Osteoblast (primary cell): Measurements from ENCODE around the gene DSP. TPM values are rescaled to one million over a fixed set of nuclear protein-coding genes. Genes with fewer than 3 reads are reported as not detected.

Experiments used
- DNase-seq: peaks from one replicate; pipeline ENCODE4 v3.0.0; 2011; ENCODE audit warnings: low spot score, mixed read lengths; ENCODE audit not compliant: insufficient read length; ENCODE audit errors: missing footprints
- H2AFZ ChIP-seq: 2 replicates; pipeline ENCODE4 v1.6.0; 2011; ENCODE audit warnings: mild to moderate bottlenecking, low read length
- H3K27ac ChIP-seq: 2 replicates; pipeline ENCODE4 v1.5.1; 2011; ENCODE audit warnings: mild to moderate bottlenecking, low read depth, low read length, moderate library complexity
- H3K27me3 ChIP-seq: 2 replicates; pipeline ENCODE4 v1.6.0; 2012; ENCODE audit warnings: mild to moderate bottlenecking, control low read depth, inconsistent platforms, low read length, moderate library complexity; ENCODE audit not compliant: insufficient read depth
- H3K36me3 ChIP-seq: 2 replicates; pipeline ENCODE4 v1.5.1; 2011; ENCODE audit warnings: mild to moderate bottlenecking, low read length, control low read depth, moderate library complexity; ENCODE audit not compliant: insufficient read depth
- H3K4me1 ChIP-seq: 2 replicates; pipeline ENCODE4 v1.5.1; 2011; ENCODE audit warnings: mild to moderate bottlenecking, low read length, control low read depth, moderate library complexity; ENCODE audit not compliant: insufficient read depth
- H3K4me2 ChIP-seq: 2 replicates; pipeline ENCODE4 v1.6.0; 2011; ENCODE audit warnings: mild to moderate bottlenecking, low read length; ENCODE audit not compliant: insufficient read depth
- H3K4me3 ChIP-seq: fragments of 200-600 bp; sonication (generic); 3 replicates; pipeline ENCODE4 v1.5.1; 2012; ENCODE audit warnings: mild to moderate bottlenecking, low read length, inconsistent platforms; ENCODE audit not compliant: insufficient read depth
- H3K79me2 ChIP-seq: 2 replicates; pipeline ENCODE4 v1.6.0; 2012; ENCODE audit warnings: mild to moderate bottlenecking, low read length, control low read depth, inconsistent platforms; ENCODE audit not compliant: insufficient read depth
- H3K9me3 ChIP-seq: 2 replicates; pipeline ENCODE4 v1.5.1; 2011; ENCODE audit warnings: low read depth, low read length, control low read depth
- H4K20me1 ChIP-seq: 2 replicates; pipeline ENCODE4 v1.6.0; 2012; ENCODE audit warnings: mild to moderate bottlenecking, low read length, control low read depth; ENCODE audit not compliant: insufficient read depth
- CTCF ChIP-seq: IDR thresholded peaks from 2 replicates; pipeline ENCODE4 v1.5.1; 2011; ENCODE audit warnings: mild to moderate bottlenecking, low read depth, low read length, moderate library complexity; ENCODE audit errors: extremely low read depth
- total RNA-seq: library from RNA; depleted of rRNA; stranded (reverse); fragments of >200 nt; gene quantifications from 2 replicates; pipeline ENCODE4 v1.2.3, GENCODE V29; 2012

DSP gene
- total RNA-seq, 1 donor = 84.0 TPM

GRCh38 chr6:7578931-7579330, 37.5 kb downstream of the DSP start:
- Histone ChIP-seq H3K79me2 (no peaks in the 10 kb centered on the region), H3K9me3 (no peaks in the 10 kb centered on the region), H3K36me3 (peaks cover 74% of the 10 kb centered on the region), H3K27ac (no peak overlapping the region), H4K20me1 (no peaks in the 10 kb centered on the region), H3K4me2 (no peak overlapping the region), H2AFZ (no peak overlapping the region), H3K27me3 (no peaks in the 10 kb centered on the region), H3K4me3 (no peak overlapping the region), H3K4me1 (no peaks in the 10 kb centered on the region)
- no peak for TF ChIP-seq CTCF
- DNase-seq = no peak

DNA sequence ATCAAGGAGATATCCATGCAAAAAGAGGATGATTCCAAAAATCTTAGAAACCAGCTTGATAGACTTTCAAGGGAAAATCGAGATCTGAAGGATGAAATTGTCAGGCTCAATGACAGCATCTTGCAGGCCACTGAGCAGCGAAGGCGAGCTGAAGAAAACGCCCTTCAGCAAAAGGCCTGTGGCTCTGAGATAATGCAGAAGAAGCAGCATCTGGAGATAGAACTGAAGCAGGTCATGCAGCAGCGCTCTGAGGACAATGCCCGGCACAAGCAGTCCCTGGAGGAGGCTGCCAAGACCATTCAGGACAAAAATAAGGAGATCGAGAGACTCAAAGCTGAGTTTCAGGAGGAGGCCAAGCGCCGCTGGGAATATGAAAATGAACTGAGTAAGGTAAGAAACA, 38.4 kb downstream of the DSP start:
- Histone ChIP-seq H3K4me1 (no peaks in the 10 kb centered on the region), H3K79me2 (no peaks in the 10 kb centered on the region), H4K20me1 (no peaks in the 10 kb centered on the region), H3K27me3 (no peaks in the 10 kb centered on the region), H3K9me3 (no peaks in the 10 kb centered on the region), H2AFZ (no peak overlapping the region), H3K36me3 (peaks cover 79% of the 10 kb centered on the region), H3K4me2 (no peak overlapping the region), H3K4me3 (no peak overlapping the region), H3K27ac (no peak overlapping the region)
- no peak for TF ChIP-seq CTCF
- no peak for DNase-seq

- Histone ChIP-seq H3K36me3 (peaks cover 79% of the 10 kb centered on the region), H3K4me1 (no peaks in the 10 kb centered on the region), H3K9me3 (no peaks in the 10 kb centered on the region), H3K27me3 (no peaks in the 10 kb centered on the region), H3K4me2 (no peak overlapping the region), H4K20me1 (no peaks in the 10 kb centered on the region), H3K79me2 (no peaks in the 10 kb centered on the region), H3K27ac (no peak overlapping the region), H3K4me3 (no peak overlapping the region), H2AFZ (no peak overlapping the region)
- no peak for TF ChIP-seq CTCF
- no peak for DNase-seq
Observed at GRCh38 chr6:7580537-7580926, 39.1 kb downstream of the DSP start.

GRCh38 chr6:7580927-7581618, 39.6 kb downstream of the DSP start:
- H2AFZ ChIP-seq = no peak overlapping the region
- H3K9me3 ChIP-seq = no peaks in the 10 kb centered on the region
- TF ChIP-seq CTCF = no peak
- peaks cover 75% of the 10 kb centered on the region for H3K36me3 ChIP-seq
- H3K27ac ChIP-seq = no peak overlapping the region
- no peaks in the 10 kb centered on the region for H3K4me1 ChIP-seq
- H3K79me2 ChIP-seq = no peaks in the 10 kb centered on the region
- no peak for DNase-seq
- no peaks in the 10 kb centered on the region for H3K27me3 ChIP-seq
- H4K20me1 ChIP-seq = no peaks in the 10 kb centered on the region
- no peak overlapping the region for H3K4me2 ChIP-seq
- no peak overlapping the region for H3K4me3 ChIP-seq
